NOMO-1 treated with dmso at 0.1 percent for 144 hours (cell line): ENCODE data around the gene BLTP1.
"Not testable (repeated sequence)": the region's sequence is repeated elsewhere in the genome, so short reads cannot be mapped to it uniquely, and the experiment has no call there.

Experiments used
- DNase-seq: peaks from one replicate; lab custom pipeline; 2025; ENCODE audit not compliant: unreplicated experiment; lab: John Stamatoyannopoulos, UW

BLTP1 gene, protein sequence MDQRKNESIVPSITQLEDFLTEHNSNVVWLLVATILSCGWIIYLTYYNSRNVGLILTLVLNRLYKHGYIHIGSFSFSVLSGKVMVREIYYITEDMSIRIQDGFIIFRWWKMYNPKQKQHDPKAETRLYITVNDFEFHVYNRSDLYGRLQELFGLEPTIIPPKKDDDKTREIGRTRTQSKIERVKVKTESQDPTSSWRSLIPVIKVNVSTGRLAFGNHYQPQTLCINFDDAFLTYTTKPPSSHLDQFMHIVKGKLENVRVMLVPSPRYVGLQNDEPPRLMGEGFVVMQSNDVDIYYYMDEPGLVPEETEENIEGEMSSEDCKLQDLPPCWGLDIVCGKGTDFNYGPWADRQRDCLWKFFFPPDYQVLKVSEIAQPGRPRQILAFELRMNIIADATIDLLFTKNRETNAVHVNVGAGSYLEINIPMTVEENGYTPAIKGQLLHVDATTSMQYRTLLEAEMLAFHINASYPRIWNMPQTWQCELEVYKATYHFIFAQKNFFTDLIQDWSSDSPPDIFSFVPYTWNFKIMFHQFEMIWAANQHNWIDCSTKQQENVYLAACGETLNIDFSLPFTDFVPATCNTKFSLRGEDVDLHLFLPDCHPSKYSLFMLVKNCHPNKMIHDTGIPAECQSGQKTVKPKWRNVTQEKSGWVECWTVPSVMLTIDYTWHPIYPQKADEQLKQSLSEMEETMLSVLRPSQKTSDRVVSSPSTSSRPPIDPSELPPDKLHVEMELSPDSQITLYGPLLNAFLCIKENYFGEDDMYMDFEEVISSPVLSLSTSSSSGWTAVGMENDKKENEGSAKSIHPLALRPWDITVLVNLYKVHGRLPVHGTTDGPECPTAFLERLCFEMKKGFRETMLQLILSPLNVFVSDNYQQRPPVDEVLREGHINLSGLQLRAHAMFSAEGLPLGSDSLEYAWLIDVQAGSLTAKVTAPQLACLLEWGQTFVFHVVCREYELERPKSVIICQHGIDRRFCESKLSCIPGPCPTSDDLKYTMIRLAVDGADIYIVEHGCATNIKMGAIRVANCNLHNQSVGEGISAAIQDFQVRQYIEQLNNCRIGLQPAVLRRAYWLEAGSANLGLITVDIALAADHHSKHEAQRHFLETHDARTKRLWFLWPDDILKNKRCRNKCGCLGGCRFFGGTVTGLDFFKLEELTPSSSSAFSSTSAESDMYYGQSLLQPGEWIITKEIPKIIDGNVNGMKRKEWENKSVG (N-terminal part only)

DNA sequence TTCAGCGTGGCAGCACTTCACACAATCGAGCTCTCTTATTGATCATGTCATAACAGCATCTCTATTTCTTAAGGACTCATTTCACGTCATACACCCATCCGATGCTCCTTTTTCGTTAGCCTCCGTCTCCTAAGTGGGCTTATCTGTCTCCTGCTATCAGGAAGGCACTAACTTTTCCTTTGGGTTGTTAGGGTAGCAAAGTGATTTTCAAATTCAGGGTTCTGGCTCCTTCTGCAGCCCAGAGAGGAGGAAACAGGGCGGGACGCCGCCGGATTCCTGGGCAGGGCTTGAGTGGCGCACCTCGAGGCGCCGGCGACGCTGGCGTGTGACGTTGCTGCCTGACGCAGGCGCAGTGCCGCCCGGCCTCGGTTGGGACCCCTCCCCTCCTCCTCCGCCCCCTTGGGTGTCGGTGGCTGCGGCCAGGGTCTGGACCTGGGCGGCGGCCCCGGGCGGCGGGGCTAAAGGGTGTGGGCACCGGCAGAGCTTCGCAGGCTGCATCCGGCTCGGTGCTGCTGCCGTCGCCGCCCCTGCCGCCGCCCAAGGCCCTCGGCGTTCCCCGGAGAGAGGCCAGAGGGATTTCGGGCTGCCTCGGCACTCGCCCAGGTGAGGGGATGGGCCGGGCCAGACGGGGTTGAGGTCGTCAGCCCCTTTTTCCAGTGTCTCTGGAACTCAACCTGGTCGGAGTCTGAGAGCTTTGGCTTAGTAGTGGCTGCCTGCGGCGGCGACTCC is at the start of gene BLTP1:
TSS of gene BLTP1 (plus strand) at position 350 of the 729 bp plus-strand sequence. CDS start 18,317 bp downstream, outside the sequence.
- DNase-seq = peak; percentile 79

GRCh38 chr4:122104184-122104583 is 47.9 kb upstream of the BLTP1 start:
- DNase-seq = no peak

DNA sequence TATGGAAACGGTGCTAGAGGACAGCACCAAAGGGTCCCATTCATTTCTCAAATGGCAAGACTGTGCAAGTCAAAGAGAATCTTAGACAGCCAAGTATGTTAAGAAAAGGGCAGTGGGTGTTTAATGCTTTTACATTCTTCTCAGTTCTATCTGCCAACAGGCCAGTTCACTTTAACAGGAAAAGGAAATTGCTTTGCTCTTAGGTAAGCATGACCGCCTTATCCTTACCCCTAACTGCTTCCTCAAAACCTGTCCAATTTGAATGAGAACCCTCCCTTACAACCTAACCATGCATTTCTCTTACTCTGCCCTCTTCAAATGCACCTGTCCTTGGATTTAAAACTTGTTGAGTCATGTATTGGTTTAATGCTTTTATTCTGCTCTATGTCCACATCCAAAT is 44.5 kb upstream of the BLTP1 start:
- DNase-seq = peak; percentile 57

GRCh38 chr4:122110304-122110703 is 41.8 kb upstream of the BLTP1 start:
- DNase-seq = not testable (repeated sequence)

DNA sequence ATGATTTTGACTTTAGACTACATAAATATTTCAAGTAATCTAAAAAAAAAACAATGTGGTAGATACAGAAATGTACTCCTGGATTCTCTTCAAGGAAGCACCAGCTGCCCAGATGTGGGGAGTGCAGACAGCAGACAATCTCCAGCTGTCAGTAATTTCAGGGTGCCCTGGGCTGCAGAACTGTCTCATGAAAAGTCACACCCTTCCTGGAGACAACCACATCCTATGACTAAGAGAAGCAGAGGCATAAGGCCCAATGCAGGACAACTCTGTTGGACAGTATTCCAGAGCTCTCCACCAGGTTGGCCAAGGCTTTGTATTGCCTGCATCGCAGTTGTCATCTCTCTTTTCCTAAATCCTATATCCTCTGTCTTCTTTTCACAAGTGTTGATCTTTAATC is 34.4 kb upstream of the BLTP1 start:
- DNase-seq = no peak

- no peak for DNase-seq
These were observed 33.9 kb upstream of the BLTP1 start for GRCh38 chr4:122118243-122118642.

GRCh38 chr4:122119739-122120138 is 32.4 kb upstream of the BLTP1 start:
- DNase-seq = no peak

DNA sequence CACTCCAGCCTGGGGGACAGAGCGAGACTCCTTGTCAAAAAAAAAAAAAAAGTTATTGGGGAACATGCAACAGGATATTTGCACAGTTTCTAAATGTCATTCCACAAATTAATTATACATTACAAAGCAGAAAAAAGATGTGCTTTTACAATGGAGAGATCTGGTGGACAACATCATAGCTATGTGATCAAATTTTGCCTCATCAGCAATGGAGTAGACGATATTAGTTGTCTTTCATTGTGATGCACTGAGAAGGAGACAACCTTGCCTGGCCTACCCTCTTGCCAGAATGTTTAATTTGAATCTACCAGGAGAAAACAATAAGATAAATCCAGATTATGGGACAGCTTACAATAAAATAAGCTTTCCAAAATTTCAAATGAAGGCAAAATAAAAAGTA is 30.5 kb upstream of the BLTP1 start:
- DNase-seq = no peak

GRCh38 chr4:122122083-122122482 is 30.0 kb upstream of the BLTP1 start:
- no peak for DNase-seq

DNA sequence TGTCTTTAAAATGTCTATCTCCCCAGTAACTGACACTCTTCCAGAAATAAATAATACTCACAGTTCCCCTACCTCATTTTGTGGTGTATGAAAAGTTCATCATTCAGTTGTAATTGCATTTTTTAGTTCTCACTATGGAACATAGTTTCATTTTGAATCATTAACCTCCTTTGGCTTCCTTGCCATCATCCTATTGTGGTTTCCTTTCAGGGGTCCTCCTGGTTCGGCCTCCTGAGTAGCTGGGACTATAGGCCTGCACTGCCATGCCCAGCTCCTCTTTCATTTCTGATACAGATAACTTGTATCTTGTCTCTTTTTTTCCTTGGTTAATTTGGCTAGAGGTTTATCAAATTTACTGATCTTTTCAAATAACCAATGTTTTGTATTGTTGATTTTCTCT is 23.1 kb upstream of the BLTP1 start:
- DNase-seq = no peak

DNA sequence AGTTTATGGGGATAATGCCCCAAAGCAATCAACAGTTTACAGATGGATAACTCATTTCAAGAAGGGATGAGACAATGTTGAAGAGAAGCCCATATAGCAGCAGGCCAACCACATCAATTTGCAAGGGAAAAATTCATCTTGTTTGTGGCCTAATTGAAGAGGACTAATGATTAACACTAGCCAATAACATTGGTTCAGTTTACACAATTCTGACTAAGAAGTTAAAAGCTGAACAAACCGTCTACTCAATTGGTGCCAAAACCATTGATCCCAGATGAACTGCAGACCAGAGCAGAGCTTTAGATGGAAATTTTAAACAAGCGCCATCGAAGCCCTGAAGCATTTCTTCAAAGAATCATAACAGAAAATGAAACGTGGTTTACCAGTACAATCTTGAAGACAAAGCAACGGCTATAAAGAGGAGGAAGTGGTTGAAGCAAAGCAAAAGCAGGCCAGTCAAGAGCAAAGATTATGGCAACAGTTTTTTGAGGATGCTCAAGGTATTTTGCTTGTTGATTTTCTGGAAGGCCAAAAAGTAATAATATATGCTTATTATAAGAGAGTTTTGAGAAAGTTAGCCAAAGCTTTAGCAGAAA is 20.5 kb upstream of the BLTP1 start:
- DNase-seq = no peak

DNA sequence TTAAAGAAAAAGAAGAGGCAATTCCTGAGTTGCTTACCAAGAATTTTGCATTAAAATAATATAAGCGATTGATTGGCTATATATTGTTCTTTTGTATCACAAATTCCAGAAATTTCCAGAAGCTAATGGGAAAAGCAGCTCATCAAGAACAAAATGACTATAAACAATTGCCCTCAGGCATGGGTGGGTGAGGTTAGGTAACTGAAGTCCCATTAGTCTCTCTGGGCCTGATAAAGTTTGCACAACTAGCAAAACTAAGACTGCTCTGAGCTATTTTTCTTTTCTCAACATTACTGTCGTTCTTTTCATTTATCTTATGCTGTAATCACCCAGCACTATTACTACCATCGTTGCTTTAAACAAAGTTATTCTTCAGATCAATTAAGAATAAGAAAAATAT is 19.2 kb upstream of the BLTP1 start:
- DNase-seq = no peak

GRCh38 chr4:122139139-122139538 is 13.0 kb upstream of the BLTP1 start:
- no peak for DNase-seq

DNA sequence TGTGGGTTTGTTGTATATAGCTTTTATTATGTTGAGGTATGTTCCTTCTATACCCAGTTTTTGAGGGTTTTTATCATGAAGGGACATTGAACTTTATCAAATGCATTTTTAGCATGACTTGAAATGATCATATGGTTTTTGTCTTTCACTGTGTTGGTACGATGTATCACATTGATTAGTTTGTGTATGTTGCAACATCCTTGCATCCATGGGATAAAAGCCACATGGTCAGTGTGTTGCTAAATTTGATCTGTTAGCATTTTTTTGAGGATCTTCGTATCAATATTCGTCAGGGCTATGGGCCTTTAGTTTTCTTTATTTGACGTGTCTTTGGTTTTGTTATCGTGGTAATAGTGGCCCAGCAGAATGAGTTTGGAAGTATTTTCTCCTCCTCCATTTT is 11.3 kb upstream of the BLTP1 start:
- no peak for DNase-seq

- no peak for DNase-seq
These were observed 9.4 kb upstream of the BLTP1 start for GRCh38 chr4:122142687-122143086.

DNA sequence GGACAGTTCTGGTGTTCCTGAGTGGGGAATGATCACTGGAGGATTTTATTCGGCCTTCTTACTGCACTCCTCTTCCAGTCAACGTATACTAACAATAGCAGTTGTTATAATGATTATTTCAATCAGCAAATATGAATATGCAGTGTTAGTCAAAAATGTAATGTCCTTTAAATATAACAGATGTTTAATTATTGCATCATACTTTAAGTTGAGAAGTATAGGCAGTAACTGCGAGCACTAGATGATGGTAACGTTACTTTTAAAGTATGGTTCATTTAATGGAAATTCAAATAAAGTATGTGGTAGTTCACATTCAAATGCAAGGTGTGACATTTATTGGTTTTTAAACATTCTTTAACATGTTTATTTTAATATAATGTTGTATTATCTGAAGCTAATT is 5.5 kb upstream of the BLTP1 start:
- DNase-seq = no peak

DNA sequence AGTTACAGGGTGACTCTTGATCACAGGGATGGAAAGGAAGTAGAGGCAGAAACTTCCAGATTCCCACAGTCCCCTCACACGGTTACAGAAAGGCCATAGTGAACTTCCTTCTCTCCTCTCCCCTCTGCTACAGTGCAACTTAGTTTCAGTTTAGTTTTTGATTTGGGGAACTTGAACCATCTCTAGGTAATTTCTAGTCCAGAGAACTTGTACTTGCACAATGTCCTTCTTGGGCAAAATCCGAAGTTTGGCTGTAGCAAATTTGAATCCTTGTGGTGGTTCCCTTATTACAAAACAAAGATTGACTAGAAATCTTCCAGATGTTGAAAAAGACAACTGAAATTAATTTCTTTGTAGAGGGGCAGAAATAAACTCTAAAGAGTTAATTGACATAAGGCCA is 1.2 kb upstream of the BLTP1 start:
- peak; percentile 70 for DNase-seq

GRCh38 chr4:122152711-122153226 is 638 bp downstream of the BLTP1 start:
- no peak for DNase-seq

GRCh38 chr4:122156819-122157218 is 4.7 kb downstream of the BLTP1 start:
- DNase-seq = no peak

DNA sequence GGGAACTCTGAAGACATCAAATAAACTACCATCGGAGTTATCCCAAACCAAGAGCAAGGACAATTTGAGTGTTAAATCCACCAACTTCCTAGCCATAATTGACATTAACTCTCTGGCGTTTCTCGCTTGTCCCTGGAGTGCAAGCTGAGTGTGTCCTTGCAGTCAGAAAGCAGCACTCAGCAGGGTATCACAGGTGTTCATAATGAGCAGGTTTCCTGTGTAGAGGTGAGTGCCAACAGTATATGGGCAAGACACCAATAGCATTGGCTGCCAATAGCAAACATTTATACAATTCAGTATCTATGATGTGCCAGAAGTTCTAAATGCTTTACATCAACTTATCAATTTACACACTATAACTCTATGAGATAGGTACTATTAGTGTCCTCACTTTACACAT is 11.2 kb downstream of the BLTP1 start:
- DNase-seq = no peak
